CD4-positive, alpha-beta T cell (primary cell): ENCODE data around the gene AVEN. TPM values are rescaled to one million over a fixed set of nuclear protein-coding genes. Genes with fewer than 3 reads are reported as not detected.
"Not testable (repeated sequence)": the region's sequence is repeated elsewhere in the genome, so short reads cannot be mapped to it uniquely, and the experiment has no call there.

Experiments
- ATAC-seq: fragments of 200-7000 bp; cut with Tn5 transposase; one replicate; pipeline ENCODE4 v1.10.0; 2022; ENCODE audit warnings: mild to moderate bottlenecking; ENCODE audit not compliant: poor library complexity
- CTCF ChIA-PET: fragments of 350-600 bp; sonication (Branson Sonifier 250); formaldehyde crosslinking; loops from one replicate; lab custom pipeline; 2021; ENCODE audit warnings: antibody characterized with exemption, inconsistent platforms; lab: Charles Lee
- POLR2A ChIA-PET: fragments of 350-600 bp; sonication (Branson Sonifier 250); formaldehyde crosslinking; loops from one replicate; lab custom pipeline; 2021; ENCODE audit warnings: antibody characterized with exemption, inconsistent platforms; lab: Charles Lee
- DNase-seq, 14 experiments: peaks; one replicate each; pipeline ENCODE4 v3.0.0-alpha.2; 2013 to 2020; ENCODE audit warnings: mixed read lengths in 2 of 14
- H3K27ac ChIP-seq, 2 donors: one replicate each; pipeline versions ENCODE4 v1.5.1 to v1.7.0; 2013; ENCODE audit warnings: low read length in 2 of 2, low read depth in 1 of 2, mild to moderate bottlenecking in 1 of 2
- H3K27me3 ChIP-seq, 2 experiments: 1 replicate in 1 of 2; 2 replicates in 1 of 2; pipeline versions ENCODE4 v1.6.1 to v1.7.0; 2013; ENCODE audit warnings: low read length in 2 of 2, control low read depth in 1 of 2, mild to moderate bottlenecking in 1 of 2, moderate library complexity in 1 of 2; ENCODE audit not compliant: insufficient read depth in 2 of 2, control insufficient read depth in 1 of 2
- H3K36me3 ChIP-seq: one replicate; pipeline ENCODE4 v1.6.1; 2013; ENCODE audit warnings: low read length, control low read depth; ENCODE audit not compliant: insufficient read depth
- H3K4me1 ChIP-seq: one replicate; pipeline ENCODE4 v1.6.1; 2013; ENCODE audit warnings: low read length, control low read depth; ENCODE audit not compliant: insufficient read depth
- H3K4me3 ChIP-seq: one replicate; pipeline ENCODE4 v1.5.1; 2013; ENCODE audit warnings: mild to moderate bottlenecking, low read length, moderate library complexity
- H3K9me3 ChIP-seq, 2 experiments: 1 replicate in 1 of 2; 2 replicates in 1 of 2; pipeline versions ENCODE4 v1.6.1 to v1.7.0; 2013; ENCODE audit warnings: low read length in 2 of 2, mild to moderate bottlenecking in 2 of 2, control low read depth in 1 of 2, moderate library complexity in 1 of 2; ENCODE audit not compliant: control insufficient read depth in 1 of 2, insufficient read depth in 1 of 2
- H3K27ac Mint-ChIP-seq: one replicate; pipeline ENCODE4 v1.8.0; 2020; ENCODE audit warnings: mixed read lengths
- H3K27me3 Mint-ChIP-seq: one replicate; pipeline ENCODE4 v1.8.0; 2021; ENCODE audit warnings: mixed read lengths
- H3K36me3 Mint-ChIP-seq: one replicate; pipeline ENCODE4 v1.8.0; 2021; ENCODE audit warnings: low read depth, mixed read lengths
- H3K4me1 Mint-ChIP-seq: one replicate; pipeline ENCODE4 v1.8.0; 2021; ENCODE audit warnings: low read depth, mixed read lengths
- H3K4me3 Mint-ChIP-seq: one replicate; pipeline ENCODE4 v1.8.0; 2020; ENCODE audit warnings: mild to moderate bottlenecking, mixed read lengths
- H3K9me3 Mint-ChIP-seq: one replicate; pipeline ENCODE4 v1.8.0; 2020; ENCODE audit warnings: mixed read lengths
- CTCF ChIP-seq: fragments of 200-600 bp; IDR thresholded peaks from one replicate; pipeline ENCODE4 v1.8.0; 2022; ENCODE audit warnings: antibody characterized with exemption, mild to moderate bottlenecking
- intact Hi-C, 2 experiments: fragments of 100-400 bp; cut with DNase I in 1 of 2; cut with micrococcal nuclease in 1 of 2; formaldehyde crosslinking; loops; one replicate each; pipeline versions ENCODE4 v1.15.1 to v1.9.0; 2023 to 2025; cut with DNase I, micrococcal nuclease
- total RNA-seq, 174 experiments: library from RNA in 2 of 174; stranded (reverse) in 2 of 174; gene quantifications; one replicate each; pipeline ENCODE4 v1.2.3 and lab custom pipeline; 2021 to 2026

Gene AVEN
- total RNA-seq, 2 experiments from 2014 or later = 4.5 to 4.9 TPM

DNA sequence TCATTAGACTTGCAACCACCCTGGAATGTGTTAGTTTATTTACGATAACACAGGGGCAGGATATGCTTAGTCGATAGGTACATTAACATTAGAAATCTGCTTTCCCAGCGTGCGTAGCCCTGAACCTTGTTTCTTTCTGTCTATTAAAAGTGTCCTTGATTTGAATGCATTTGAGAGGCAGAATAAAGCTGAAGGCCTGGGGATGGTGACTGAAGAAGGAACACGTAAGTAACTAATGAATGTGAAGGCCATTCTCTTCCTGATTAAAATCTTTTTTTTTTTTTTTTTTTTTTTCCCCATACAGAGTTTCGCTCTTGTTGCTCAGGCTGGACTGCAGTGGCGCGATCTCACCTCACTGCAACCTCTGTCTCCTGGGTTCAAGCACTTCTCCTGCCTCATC is 213.6 kb downstream of the AVEN start:
- ATAC-seq (no peak), DNase-seq (no peak)
- no peaks in the 10 kb centered on the region for H3K36me3 ChIP-seq
- H3K4me1 ChIP-seq = no peaks in the 10 kb centered on the region
- ChIA-PET CTCF (interaction anchor here (0.7 kb wide), 1 partner anchor 355 kb away, joined by 3 read pairs; no protein-coding TSS in a partner anchor), POLR2A (no interaction called here)
- H3K4me3 ChIP-seq = no peak overlapping the region
- Mint-ChIP-seq H3K9me3 (no peaks in the 10 kb centered on the region), H3K4me3 (no peak overlapping the region), H3K4me1 (no peaks in the 10 kb centered on the region), H3K27me3 (peaks cover 14% of the 10 kb centered on the region), H3K36me3 (no peaks in the 10 kb centered on the region), H3K27ac (no peak overlapping the region)
- peaks cover 0 to 7% of the 10 kb centered on the region in 2 experiments for H3K27me3 ChIP-seq
- no peak for TF ChIP-seq CTCF
- no peak overlapping the region for H3K27ac ChIP-seq
- H3K9me3 ChIP-seq = no peaks in the 10 kb centered on the region
- intact Hi-C loops = no loop called here

- intact Hi-C loops = no loop called here
- Mint-ChIP-seq H3K4me1 (no peaks in the 10 kb centered on the region), H3K27ac (no peak overlapping the region), H3K4me3 (no peak overlapping the region), H3K9me3 (no peaks in the 10 kb centered on the region), H3K27me3 (peaks cover 16% of the 10 kb centered on the region), H3K36me3 (no peaks in the 10 kb centered on the region)
- no peak for ATAC-seq
- no peak for TF ChIP-seq CTCF
- Histone ChIP-seq H3K9me3 (no peaks in the 10 kb centered on the region), H3K27me3 (peaks cover 0 to 5% of the 10 kb centered on the region in 2 experiments), H3K36me3 (no peaks in the 10 kb centered on the region), H3K4me1 (no peaks in the 10 kb centered on the region), H3K27ac (no peak overlapping the region), H3K4me3 (no peak overlapping the region)
- no peak for DNase-seq
- ChIA-PET CTCF (no interaction called here), POLR2A (no interaction called here)
These were observed 215.9 kb downstream of the AVEN start for GRCh38 chr15:33823119-33823518.

DNA sequence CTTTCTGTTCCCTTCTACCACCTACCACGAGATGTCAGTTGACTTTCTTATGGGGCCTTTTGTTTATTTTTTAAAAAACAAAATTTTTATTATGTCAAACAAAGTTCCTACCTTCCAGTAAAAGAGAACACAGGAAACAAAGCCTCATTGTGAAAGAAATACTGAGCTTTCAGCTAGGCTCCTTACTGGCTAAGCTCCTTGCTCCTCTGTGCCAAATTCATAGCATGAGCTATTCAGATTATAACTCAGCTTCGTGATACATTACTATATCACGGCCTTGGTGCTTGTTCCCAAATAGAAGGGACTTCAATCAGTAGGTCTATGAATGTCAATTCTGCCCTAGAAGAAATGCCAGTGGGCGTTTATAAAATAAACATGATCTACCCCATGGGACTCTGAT is 216.5 kb downstream of the AVEN start:
- no peaks in the 10 kb centered on the region for H3K9me3 ChIP-seq
- no peak for ATAC-seq
- Mint-ChIP-seq H3K4me3 (no peak overlapping the region), H3K9me3 (no peaks in the 10 kb centered on the region), H3K27me3 (peaks cover 16% of the 10 kb centered on the region), H3K27ac (no peak overlapping the region), H3K4me1 (no peaks in the 10 kb centered on the region), H3K36me3 (no peaks in the 10 kb centered on the region)
- TF ChIP-seq CTCF = no peak
- no peaks in the 10 kb centered on the region for H3K4me1 ChIP-seq
- no peak overlapping the region for H3K27ac ChIP-seq
- intact Hi-C loops = no loop called here
- CTCF ChIA-PET = no interaction called here
- peaks cover 0 to 5% of the 10 kb centered on the region in 2 experiments for H3K27me3 ChIP-seq
- POLR2A ChIA-PET = no interaction called here
- no peak for DNase-seq
- no peak overlapping the region for H3K4me3 ChIP-seq
- H3K36me3 ChIP-seq = no peaks in the 10 kb centered on the region

GRCh38 chr15:33819499-33819898 is 219.5 kb downstream of the AVEN start:
- H3K4me1 ChIP-seq, intact Hi-C loops, H3K36me3 ChIP-seq, H3K36me3 Mint-ChIP-seq, H3K9me3 ChIP-seq, CTCF ChIA-PET, POLR2A ChIA-PET, ATAC-seq, H3K27me3 ChIP-seq, DNase-seq, H3K4me3 Mint-ChIP-seq, H3K27ac Mint-ChIP-seq, H3K27me3 Mint-ChIP-seq, H3K9me3 Mint-ChIP-seq, H3K27ac ChIP-seq, H3K4me3 ChIP-seq, H3K4me1 Mint-ChIP-seq: not testable (repeated sequence)
